IgD-negative memory B cell (primary cell): ENCODE data around the gene ALPI. TPM values are rescaled to one million over a fixed set of nuclear protein-coding genes. Genes with fewer than 3 reads are reported as not detected.

Experiments used
- H3K27ac Mint-ChIP-seq, 3 donors: one replicate each; pipeline ENCODE4 v1.8.0; 2020 to 2022; ENCODE audit warnings: mild to moderate bottlenecking in 3 of 3, mixed read lengths in 3 of 3, moderate library complexity in 1 of 3
- H3K27me3 Mint-ChIP-seq: one replicate; pipeline ENCODE4 v1.8.0; 2021; ENCODE audit warnings: mixed read lengths
- H3K36me3 Mint-ChIP-seq: one replicate; pipeline ENCODE4 v1.8.0; 2020; ENCODE audit warnings: mild to moderate bottlenecking, mixed read lengths
- H3K4me1 Mint-ChIP-seq, 3 donors: one replicate each; pipeline ENCODE4 v1.8.0; 2020 to 2022; ENCODE audit warnings: mixed read lengths in 3 of 3, mild to moderate bottlenecking in 1 of 3
- H3K4me3 Mint-ChIP-seq, 4 donors: one replicate each; pipeline ENCODE4 v1.8.0; 2020 to 2022; ENCODE audit warnings: mild to moderate bottlenecking in 4 of 4, mixed read lengths in 4 of 4, moderate library complexity in 3 of 4
- H3K9me3 Mint-ChIP-seq, 3 donors: one replicate each; pipeline ENCODE4 v1.8.0; 2020 to 2021; ENCODE audit warnings: mixed read lengths in 3 of 3, mild to moderate bottlenecking in 1 of 3
- polyA plus RNA-seq: library from polyadenylated mRNA; unstranded; fragments of 300-500 nt; fragmentation: Illumina TruSeq; gene quantifications from one replicate; pipeline ENCODE4 v1.2.3, GENCODE V29; 2021

The ALPI gene
- polyA plus RNA-seq, 1 donor from 2014 or later: not detected

DNA sequence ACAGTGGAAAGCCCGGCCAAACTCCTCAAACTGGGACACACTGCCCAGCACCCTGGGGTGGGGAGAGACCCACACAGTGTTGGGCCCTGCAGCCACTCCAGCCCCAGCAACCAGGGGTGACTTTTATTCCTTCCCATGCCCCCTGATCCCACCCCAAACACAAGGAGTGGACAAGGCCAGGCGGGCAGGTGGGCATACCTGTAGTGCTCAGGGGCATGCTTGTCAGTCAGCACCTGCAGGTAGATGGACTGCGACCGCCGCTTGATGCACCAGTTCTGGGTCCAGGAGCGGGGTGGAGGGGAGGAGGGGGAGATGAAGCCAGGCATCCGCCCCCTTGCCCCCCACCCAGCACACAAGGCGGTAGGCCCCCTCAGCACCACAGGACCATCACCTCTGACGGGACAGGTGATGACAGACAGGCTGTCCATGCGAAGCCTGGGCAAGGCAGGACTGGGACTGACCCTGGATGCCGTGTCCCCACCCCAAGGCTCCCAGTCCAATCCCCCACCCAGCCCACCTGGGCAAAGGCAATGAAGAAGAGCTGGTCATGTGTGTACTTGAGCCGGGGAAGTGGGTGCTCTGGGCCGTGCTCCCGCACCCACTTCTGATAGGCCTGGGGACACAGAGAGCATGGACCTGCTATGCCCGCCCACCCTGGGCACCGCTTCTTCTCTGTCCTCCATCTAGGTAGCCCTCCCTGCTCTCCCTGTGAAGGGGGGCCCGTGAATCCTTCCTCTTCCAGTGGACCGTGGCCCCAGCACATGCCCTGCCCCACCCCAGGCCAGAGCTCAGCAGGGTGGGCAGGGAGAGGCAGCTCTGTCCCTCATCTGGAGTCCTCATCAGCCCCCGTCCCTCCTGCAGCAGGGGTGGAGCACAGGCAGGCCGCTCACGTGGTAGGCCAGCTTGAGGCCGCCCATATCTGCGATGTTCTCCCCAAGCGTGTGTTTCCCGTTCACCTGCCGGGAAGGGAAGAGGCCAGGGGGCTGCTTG, 24.5 kb downstream of the ALPI start:
- Mint-ChIP-seq H3K4me1 (peaks cover 0 to 1% (median 0%) of the 10 kb centered on the region in 3 donors), H3K27me3 (peaks cover 15% of the 10 kb centered on the region), H3K36me3 (peaks cover 1% of the 10 kb centered on the region), H3K4me3 (no peak overlapping the region), H3K9me3 (no peaks in the 10 kb centered on the region), H3K27ac (no peak overlapping the region)

DNA sequence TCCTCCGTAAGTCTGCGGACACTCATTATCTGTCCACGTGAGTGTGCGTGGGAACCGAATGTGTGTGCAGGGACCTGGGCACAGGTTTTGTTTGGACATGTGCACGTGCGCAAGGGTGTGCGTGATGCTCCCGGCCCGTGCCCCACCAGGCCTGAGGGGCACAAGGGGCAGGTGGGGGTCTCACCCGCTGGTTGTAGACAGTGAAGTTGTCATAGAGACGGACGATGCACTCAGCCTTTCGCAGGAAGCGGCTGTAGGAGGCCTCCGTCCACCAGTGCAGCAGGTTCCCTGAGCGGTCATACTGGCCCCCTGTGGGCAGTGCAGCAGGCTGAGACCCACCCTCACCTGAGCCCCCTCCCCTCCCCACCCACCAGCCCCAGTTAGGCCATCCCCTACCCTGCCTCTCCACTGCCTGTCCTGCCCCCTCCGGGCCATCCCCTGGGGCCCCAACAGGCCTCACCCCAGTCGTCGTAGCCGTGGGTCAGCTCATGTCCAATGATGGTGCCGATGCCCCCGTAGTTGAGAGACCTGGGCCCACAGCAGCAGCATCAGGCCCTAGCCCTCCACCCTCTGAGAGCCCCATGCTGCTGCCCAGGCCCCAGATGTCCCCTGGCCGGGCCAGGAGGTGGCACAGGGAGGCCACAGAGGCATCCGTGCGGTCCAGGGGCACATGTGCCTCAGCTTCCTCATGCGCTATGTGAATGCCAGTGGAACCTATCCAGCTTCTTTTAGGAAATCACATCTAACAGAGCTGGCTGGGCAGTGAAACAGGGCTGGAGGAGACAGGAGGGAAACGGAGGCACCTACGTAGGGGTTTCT, 25.6 kb downstream of the ALPI start:
- peaks cover 0 to 1% (median 0%) of the 10 kb centered on the region in 3 donors for H3K4me1 Mint-ChIP-seq
- H3K27me3 Mint-ChIP-seq: peaks cover 12% of the 10 kb centered on the region
- H3K36me3 Mint-ChIP-seq: peaks cover 1% of the 10 kb centered on the region
- H3K27ac Mint-ChIP-seq: no peak overlapping the region
- H3K4me3 Mint-ChIP-seq: peak overlapping the region in 1 of 4 donors; percentile 8
- no peaks in the 10 kb centered on the region for H3K9me3 Mint-ChIP-seq

DNA sequence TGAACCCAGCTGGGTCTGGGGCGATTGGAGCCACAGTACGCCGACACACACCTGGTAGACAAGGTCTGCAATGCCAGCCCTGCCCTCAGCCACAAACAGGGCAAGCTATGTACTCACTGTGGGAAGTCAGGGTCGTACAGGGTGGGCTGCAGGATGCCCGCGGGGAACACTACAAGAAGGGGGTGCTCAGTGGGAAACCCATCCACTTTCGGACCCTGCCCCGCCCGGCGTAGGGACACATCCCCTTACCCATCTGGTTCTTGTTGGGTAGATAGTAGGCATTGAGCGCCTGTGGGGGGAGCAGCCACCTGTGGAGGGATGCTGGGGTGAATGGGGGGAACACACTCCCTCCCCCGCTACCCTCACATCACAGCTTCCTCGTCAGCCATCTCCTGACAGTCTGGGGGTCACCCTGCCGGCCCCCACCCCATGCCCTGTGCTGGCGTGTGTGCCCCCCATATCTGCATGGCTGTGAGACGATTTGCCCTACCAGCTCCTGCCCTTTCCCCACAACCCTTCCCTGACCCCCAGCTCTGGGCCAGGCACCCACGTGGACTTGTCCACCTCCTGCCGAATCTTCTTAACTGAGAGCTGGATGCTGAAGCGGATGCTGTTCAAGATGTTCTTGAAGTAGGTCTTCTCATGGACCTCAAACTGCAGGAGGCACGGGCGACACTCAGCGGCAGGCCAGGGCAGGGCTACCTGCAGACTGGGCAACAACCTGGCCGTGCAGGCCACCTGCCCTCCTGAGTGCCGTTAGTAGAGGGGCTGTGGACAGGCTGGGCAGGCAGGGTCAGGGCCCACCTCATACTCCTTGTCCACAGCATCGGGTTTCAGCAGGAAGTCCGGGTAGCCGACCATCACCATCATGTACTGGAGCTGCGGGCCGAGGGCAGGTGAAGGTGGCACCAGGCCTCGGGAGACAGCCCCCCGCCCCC, 26.6 kb downstream of the ALPI start:
- no peaks in the 10 kb centered on the region for H3K9me3 Mint-ChIP-seq
- H3K36me3 Mint-ChIP-seq: peaks cover 1% of the 10 kb centered on the region
- no peak overlapping the region for H3K27ac Mint-ChIP-seq
- H3K4me1 Mint-ChIP-seq: peaks cover 0 to 3% (median 0%) of the 10 kb centered on the region in 3 donors
- peaks cover 17% of the 10 kb centered on the region for H3K27me3 Mint-ChIP-seq
- H3K4me3 Mint-ChIP-seq: no peak overlapping the region

DNA sequence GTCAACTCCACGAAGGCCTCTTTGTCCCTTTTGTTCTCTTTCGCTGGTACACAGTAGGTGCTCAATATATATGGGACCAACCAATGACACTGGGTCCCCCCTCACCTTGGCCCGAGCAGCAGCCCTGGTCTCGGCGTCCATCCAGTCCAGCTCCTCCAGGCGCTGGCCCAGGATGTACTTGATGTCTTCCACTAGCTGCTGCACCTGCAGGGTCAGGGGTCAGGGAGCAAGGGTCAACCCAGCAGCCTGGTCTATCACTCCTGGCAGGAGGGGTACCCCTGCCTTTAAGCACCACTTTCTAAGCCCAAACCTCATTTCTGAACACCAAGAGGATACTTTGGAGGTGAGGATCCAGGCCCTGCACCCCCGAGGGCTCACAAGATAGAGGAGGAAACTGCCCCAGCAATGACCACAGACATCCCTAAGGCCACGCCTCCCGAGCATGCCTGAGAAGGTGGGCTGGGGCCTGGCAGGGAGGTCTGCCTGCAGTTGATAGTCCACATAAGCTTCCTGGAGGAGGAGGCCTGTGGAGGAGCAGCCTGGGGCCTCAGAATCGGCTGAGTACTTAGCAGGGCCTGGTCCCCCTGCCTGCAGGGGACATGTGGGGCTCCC, 27.5 kb downstream of the ALPI start:
- Mint-ChIP-seq H3K27me3 (peaks cover 17% of the 10 kb centered on the region), H3K36me3 (peaks cover 1% of the 10 kb centered on the region), H3K4me3 (no peak overlapping the region), H3K9me3 (no peaks in the 10 kb centered on the region), H3K27ac (no peak overlapping the region), H3K4me1 (peaks cover 0 to 3% (median 2%) of the 10 kb centered on the region in 3 donors)

DNA sequence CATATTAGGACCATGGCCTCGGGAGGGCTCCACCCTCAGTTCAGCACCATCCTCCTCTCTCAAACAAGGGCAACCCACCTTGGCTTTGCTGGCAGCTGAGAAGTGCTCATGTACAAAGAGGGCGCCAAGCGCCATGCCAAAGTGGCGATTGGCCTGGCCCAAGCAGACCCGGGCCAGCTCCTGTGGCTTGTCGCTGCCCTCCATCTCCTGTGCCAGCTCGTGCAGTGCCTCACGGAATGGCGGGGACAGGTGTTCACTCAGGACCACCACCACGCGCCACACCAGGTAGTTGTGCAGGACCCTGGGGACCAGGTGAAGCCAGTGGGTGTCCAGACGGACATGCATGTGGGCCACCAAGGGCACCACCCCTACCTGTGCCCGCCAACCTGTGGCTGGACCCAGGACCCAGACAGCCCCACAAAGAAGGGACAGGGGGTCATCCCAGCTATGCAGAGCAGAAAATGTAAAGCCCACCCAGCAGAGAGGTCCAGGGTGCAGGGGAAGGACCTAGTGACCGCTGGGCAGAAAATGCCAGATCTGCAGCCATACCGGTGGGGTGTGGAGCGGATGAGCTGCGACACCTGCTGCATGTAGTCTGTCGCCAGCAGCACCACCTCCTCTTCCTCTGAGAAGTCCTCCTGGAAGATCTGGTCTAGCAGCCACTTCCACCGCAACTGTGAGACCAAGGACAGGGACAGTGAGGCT, 28.1 kb downstream of the ALPI start:
- peak overlapping the region in 1 of 3 donors; percentile 31 for H3K27ac Mint-ChIP-seq
- H3K4me3 Mint-ChIP-seq: peak overlapping the region in 2 of 4 donors; percentile 23 to 45
- H3K36me3 Mint-ChIP-seq: peaks cover 1% of the 10 kb centered on the region
- H3K9me3 Mint-ChIP-seq: no peaks in the 10 kb centered on the region
- H3K4me1 Mint-ChIP-seq: peaks cover 0 to 6% (median 3%) of the 10 kb centered on the region in 3 donors
- H3K27me3 Mint-ChIP-seq: peaks cover 23% of the 10 kb centered on the region

DNA sequence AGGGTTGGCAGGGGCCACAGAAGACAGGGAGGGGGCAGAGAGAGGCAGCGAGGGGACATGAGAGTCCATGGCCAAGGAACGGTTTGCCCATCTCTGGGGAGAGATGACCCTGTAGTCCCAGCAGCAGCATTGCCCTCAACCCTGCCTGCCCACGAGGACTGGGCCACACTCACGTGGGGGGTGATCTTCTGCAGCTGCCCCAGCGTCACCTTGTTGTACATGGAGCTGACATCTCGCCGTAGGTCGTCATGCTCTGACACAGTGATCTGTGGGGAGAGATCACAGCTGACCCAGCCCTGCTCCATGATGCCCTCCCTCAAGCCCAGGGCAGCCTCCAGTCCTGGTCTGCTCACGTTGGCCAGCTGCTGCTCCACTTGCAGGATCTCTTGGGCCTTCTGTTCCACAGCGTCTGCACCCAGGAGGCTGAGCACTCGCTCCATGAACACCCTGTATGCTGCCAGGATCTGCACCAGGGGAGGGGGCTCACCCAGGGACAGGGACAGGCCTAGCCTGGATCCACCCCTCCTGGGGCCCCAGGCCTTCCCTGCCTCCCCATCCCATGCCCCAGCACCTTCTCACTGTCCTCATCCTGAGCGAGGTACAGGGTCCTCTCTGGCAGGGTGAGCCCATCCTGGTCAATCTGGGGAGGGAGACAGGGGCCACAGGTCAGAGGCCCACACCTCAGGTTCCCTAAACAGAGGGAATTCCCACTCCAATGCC, 28.8 kb downstream of the ALPI start:
- peaks cover 0 to 6% (median 3%) of the 10 kb centered on the region in 3 donors for H3K4me1 Mint-ChIP-seq
- peak overlapping the region in 1 of 3 donors; percentile 31 for H3K27ac Mint-ChIP-seq
- peaks cover 28% of the 10 kb centered on the region for H3K27me3 Mint-ChIP-seq
- H3K36me3 Mint-ChIP-seq: peaks cover 1% of the 10 kb centered on the region
- H3K4me3 Mint-ChIP-seq: peak overlapping the region in 2 of 4 donors; percentile 23 to 45
- H3K9me3 Mint-ChIP-seq: no peaks in the 10 kb centered on the region

DNA sequence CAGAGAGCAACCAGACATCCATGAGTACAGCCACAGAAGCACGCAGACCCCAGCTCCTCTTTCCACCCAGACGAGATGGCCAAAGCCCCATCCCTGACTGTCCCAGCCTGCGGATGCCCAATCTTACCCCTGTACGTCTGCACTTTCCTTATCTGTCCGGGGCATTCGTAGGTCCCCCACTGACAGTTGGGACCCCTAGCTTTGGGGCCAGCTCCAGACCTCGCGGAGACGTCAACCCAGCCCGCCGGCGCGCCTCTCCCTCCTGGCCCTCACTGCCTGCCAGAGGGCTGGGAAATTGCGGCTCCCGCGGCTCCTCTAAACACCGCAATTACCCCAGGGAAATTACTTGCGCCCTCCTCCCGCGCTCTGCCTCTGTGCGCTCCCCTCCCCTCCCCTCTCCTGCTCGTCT, 29.4 kb downstream of the ALPI start:
- Mint-ChIP-seq H3K27me3 (peaks cover 28% of the 10 kb centered on the region), H3K9me3 (no peaks in the 10 kb centered on the region), H3K4me1 (peaks cover 0 to 6% (median 3%) of the 10 kb centered on the region in 3 donors), H3K27ac (peak overlapping the region in 1 of 3 donors; percentile 39), H3K4me3 (peak overlapping the region in 1 of 4 donors; percentile 22), H3K36me3 (peaks cover 1% of the 10 kb centered on the region)

DNA sequence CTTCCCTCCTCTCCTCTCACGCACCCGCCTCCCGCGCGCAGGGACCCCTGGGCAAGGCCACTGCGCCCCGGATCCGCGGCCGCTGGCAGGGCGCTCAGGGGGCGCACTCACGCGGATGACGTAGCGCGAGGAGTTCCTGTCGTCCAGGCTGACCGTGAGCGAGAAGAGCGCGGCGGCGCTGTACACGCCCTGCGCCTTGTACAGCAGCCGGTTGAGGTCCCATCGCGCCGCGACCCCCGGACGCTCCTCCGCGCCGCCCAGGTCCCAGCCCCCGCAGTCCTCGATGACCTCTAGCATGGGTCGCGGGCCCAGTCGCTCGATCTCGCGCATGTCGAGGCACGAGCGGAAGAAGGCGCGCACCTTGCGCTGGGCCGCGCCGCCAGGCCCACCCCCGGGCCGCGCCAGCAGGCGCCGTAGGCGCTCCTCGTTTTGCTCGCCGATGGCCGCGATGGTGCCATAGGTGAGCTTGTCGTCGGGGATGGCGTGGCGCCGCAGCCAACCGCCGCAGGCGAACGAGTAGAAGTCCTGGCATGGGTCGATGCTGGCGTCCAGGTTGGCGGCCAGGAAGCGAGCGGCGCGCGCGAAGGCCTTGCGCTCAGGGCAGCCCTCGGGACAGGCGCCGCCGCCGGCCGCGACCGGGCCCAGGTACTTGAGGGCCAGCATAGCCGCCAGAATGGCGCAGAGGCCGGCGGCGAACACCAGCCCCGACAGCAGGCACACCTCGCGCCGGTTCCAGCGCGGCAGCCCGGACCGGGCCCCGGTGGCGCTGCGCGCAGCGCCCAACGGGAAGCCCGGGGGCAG, 30.0 kb downstream of the ALPI start:
- no peak overlapping the region for H3K27ac Mint-ChIP-seq
- no peak overlapping the region for H3K4me3 Mint-ChIP-seq
- peaks cover 1% of the 10 kb centered on the region for H3K36me3 Mint-ChIP-seq
- no peaks in the 10 kb centered on the region for H3K9me3 Mint-ChIP-seq
- H3K4me1 Mint-ChIP-seq: peaks cover 0 to 6% (median 3%) of the 10 kb centered on the region in 3 donors
- H3K27me3 Mint-ChIP-seq: peaks cover 28% of the 10 kb centered on the region

DNA sequence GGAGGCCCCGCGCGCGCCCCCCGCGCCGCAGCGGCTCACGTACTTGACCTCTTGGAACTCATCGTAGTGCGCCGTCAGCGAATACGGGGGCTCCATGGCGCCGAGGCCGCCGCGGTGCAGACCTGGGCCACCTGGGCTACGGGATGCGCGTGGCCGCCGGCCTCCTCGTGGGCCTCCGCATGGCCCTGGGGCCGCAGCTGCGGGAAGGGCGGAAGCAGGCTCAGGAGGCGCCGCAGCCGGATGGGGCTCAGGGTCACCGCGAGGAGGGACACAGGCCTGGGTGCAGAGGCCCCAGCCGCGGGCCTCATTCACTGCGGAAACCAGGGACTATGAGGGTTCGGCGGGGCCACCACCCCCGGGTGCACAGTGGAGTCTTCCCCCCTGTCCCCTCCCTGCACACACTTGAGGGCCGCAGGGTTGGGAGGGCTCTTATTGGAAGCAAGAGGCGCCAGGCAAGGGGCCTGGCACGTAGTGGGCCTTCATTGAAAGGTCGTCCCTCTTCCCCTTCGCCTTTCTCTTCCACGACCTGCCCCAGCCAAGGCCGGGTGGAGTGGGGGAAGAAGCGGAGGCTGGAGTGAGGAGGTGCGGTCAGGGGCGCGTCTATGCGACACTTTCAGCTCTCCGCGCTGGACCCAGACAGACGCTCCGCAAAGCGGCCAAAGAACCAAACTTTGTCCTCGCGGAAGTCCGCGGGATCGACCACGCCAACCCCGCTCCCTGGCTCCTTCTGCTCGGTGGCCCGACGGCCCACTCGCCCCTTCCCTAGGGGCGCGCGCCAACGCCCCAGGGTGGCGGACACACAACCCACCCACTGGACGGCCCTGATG, 30.8 kb downstream of the ALPI start:
- Mint-ChIP-seq H3K27ac (no peak overlapping the region), H3K27me3 (peaks cover 31% of the 10 kb centered on the region), H3K9me3 (no peaks in the 10 kb centered on the region), H3K4me1 (peaks cover 0 to 6% (median 3%) of the 10 kb centered on the region in 3 donors), H3K4me3 (peak overlapping the region in 1 of 4 donors; percentile 64), H3K36me3 (peaks cover 1% of the 10 kb centered on the region)

DNA sequence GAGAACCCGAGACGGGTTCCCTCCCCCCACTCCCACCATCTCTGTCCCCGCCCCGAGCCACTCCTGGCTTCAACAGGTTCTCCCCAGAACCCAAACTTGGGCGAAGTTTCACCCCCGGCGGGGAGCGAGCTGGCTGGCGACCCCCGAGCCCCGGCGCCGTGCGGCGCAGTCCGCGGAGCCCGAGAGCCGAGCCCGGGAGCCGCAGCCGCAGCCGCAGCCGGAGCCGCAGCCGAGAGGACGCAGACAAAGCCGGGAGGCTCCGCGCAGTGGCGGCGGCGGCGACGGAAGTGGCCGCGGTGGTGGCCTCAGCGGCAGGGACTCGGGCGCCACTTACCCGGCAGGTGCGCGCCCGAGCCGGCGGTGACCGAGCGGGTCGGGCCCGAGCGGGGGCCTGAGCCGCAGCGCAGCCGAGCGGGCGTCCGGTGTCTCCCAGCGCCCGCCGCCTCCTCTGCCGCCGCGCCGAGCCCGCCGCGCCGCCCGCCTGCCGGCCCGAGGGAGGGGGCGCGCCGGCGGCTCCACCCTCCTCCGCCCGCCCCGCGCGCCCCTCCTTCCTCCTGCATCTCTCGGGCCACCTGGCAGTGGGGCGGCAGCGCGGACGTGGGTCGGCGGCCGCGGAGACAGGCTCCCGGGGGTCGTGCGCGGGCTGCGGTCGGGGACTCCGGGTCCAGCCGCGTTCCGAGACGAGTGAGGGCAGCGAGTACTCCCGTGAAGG, 31.6 kb downstream of the ALPI start, which contains the start of gene ECEL1:
Gene ECEL1 (minus strand): TSS at position 450 of the 712 bp plus-strand sequence. CDS start 1,181 bp downstream, outside the sequence.
- peaks cover 0 to 6% (median 3%) of the 10 kb centered on the region in 3 donors for H3K4me1 Mint-ChIP-seq
- no peaks in the 10 kb centered on the region for H3K9me3 Mint-ChIP-seq
- H3K27me3 Mint-ChIP-seq: peaks cover 31% of the 10 kb centered on the region
- H3K4me3 Mint-ChIP-seq: peak within 1 kb of the TSS in 2 of 4 donors; percentile 64 to 74
- H3K27ac Mint-ChIP-seq: no peak within 1 kb of the TSS
- H3K36me3 Mint-ChIP-seq: peaks cover 1% of the 10 kb centered on the region
